ENCODE data around the gene C10orf90.

- TF ChIP-seq CTCF (IDR thresholded peaks at IDR 0.05; ENCODE audit: low read depth, low read length, missing input control) (no peak), RAD21 (IDR thresholded peaks at IDR 0.05) (no peak), SP1 (IDR thresholded peaks at IDR 0.05) (no peak), MAX (IDR thresholded peaks at IDR 0.05) (no peak), HNF4G (IDR thresholded peaks at IDR 0.05) (no peak), ATF3 (IDR thresholded peaks at IDR 0.05) (no peak), GABPA (IDR thresholded peaks at IDR 0.05 in 1 of 2, conservative IDR thresholded peaks at IDR 0.05 in 1 of 2) (no peak), ZBTB33 (IDR thresholded peaks at IDR 0.05) (no peak), REST (IDR thresholded peaks at IDR 0.05) (no peak)
These were observed 261.4 kb downstream of the C10orf90 start for GRCh38 chr10:126408953-126409641.

Measured in liver (tissue), 3 donors.